IMR-90 (cell line): ENCODE data around the gene SNX3. TPM values are rescaled to one million over a fixed set of nuclear protein-coding genes. Genes with fewer than 3 reads are reported as not detected.

Experiments used
- ATAC-seq: fragments of 200-7000 bp; cut with Tn5 transposase; 2 replicates; pipeline ENCODE4 v1.9.1; 2020; ENCODE audit warnings: low read depth, mild to moderate bottlenecking, moderate library complexity
- BruUV-seq: library from RNA; stranded (reverse); fragments of 400-500 nt; replicated peaks from 2 replicates; lab custom pipeline; 2021; lab: Mats Ljungman, UMichigan
- CTCF ChIA-PET: fragments of 300-600 bp; formaldehyde crosslinking; extraction: SDS; loops from one replicate; lab custom pipeline; 2021; ENCODE audit warnings: antibody characterized with exemption; lab: Yijun Ruan, JAX
- POLR2A ChIA-PET: fragments of 300-600 bp; sonication (Branson Sonifier 250); formaldehyde crosslinking; loops from one replicate; lab custom pipeline; 2022; ENCODE audit warnings: antibody characterized with exemption; ENCODE audit not compliant: unreplicated experiment; lab: Charles Lee
- DNase-seq: peaks from one replicate; pipeline ENCODE4 v3.0.0; 2013
- H2AFZ ChIP-seq: replicated peaks from 2 replicates; pipeline ENCODE3; 2013; ENCODE audit warnings: low read length, mild to moderate bottlenecking; ENCODE audit not compliant: poor library complexity
- H2AK5ac ChIP-seq: 2 replicates; pipeline ENCODE4 v1.6.1; 2013; ENCODE audit warnings: low read depth, low read length, inconsistent platforms
- H2AK9ac ChIP-seq: replicated peaks from 2 replicates; pipeline ENCODE3; 2013; ENCODE audit warnings: mild to moderate bottlenecking, low read depth, low read length, moderate library complexity; ENCODE audit not compliant: poor library complexity
- H2BK120ac ChIP-seq: 2 replicates; pipeline ENCODE4 v1.6.1; 2013; ENCODE audit warnings: low read depth, low read length, inconsistent platforms
- H2BK15ac ChIP-seq: 3 replicates; pipeline ENCODE4 v1.6.1; 2013; ENCODE audit warnings: low read depth, low read length, inconsistent platforms
- H2BK20ac ChIP-seq: 2 replicates; pipeline ENCODE4 v1.6.1; 2013; ENCODE audit warnings: low read depth, mild to moderate bottlenecking, inconsistent platforms, low read length, moderate library complexity
- H2BK5ac ChIP-seq: 2 replicates; pipeline ENCODE4 v1.6.1; 2013; ENCODE audit warnings: mild to moderate bottlenecking, low read depth, low read length, inconsistent platforms; ENCODE audit not compliant: poor library complexity, severe bottlenecking
- H3K14ac ChIP-seq: replicated peaks from 2 replicates; pipeline ENCODE4 v1.6.1; 2013; ENCODE audit warnings: low read depth, low read length, inconsistent platforms
- H3K18ac ChIP-seq: 2 replicates; pipeline ENCODE4 v1.6.1; 2013; ENCODE audit warnings: low read depth, low read length, control low read depth
- H3K23ac ChIP-seq: 2 replicates; pipeline ENCODE4 v1.6.1; 2013; ENCODE audit warnings: low read depth, low read length, inconsistent platforms
- H3K27ac ChIP-seq: 2 replicates; pipeline ENCODE4 v1.5.1; 2013; ENCODE audit warnings: mild to moderate bottlenecking, control low read depth, low read length; ENCODE audit not compliant: insufficient read depth
- H3K27me3 ChIP-seq: 2 replicates; pipeline ENCODE4 v1.6.1; 2013; ENCODE audit warnings: low read length; ENCODE audit not compliant: control insufficient read depth, insufficient read depth
- H3K36me3 ChIP-seq: 2 replicates; pipeline ENCODE4 v1.6.1; 2013; ENCODE audit warnings: low read length, mixed read lengths; ENCODE audit not compliant: control insufficient read depth, insufficient read depth
- H3K4ac ChIP-seq: 2 replicates; pipeline ENCODE4 v1.6.1; 2013; ENCODE audit warnings: low read depth, low read length, inconsistent platforms
- H3K4me1 ChIP-seq: 2 replicates; pipeline ENCODE4 v1.6.1; 2013; ENCODE audit warnings: low read length, mixed read lengths; ENCODE audit not compliant: control insufficient read depth, insufficient read depth
- H3K4me2 ChIP-seq: 2 replicates; pipeline ENCODE4 v1.6.1; 2013; ENCODE audit warnings: low read depth, mild to moderate bottlenecking, control low read depth, low read length, moderate library complexity
- H3K4me3 ChIP-seq: 2 replicates; pipeline ENCODE4 v1.5.1; 2013; ENCODE audit warnings: low read depth, mild to moderate bottlenecking, control low read depth, low read length, moderate library complexity; ENCODE audit not compliant: insufficient read depth
- H3K56ac ChIP-seq: 2 replicates; pipeline ENCODE4 v1.6.1; 2013; ENCODE audit warnings: low read length, inconsistent platforms; ENCODE audit not compliant: insufficient read depth; ENCODE audit errors: extremely low read depth
- H3K79me1 ChIP-seq, 2 experiments: 2 replicates each; pipeline ENCODE4 v1.6.1; 2013; ENCODE audit warnings: low read length in 2 of 2, inconsistent platforms in 1 of 2, low read depth in 1 of 2
- H3K9ac ChIP-seq: 2 replicates; pipeline ENCODE4 v1.6.1; 2013; ENCODE audit warnings: low read depth, low read length, control low read depth
- H3K9me1 ChIP-seq: 2 replicates; pipeline ENCODE4 v1.6.1; 2013; ENCODE audit warnings: low read length, inconsistent platforms; ENCODE audit not compliant: insufficient read depth
- H3K9me3 ChIP-seq: 2 replicates; pipeline ENCODE4 v1.6.1; 2013; ENCODE audit warnings: low read length; ENCODE audit not compliant: control insufficient read depth, insufficient read depth
- H4K20me1 ChIP-seq: 2 replicates; pipeline ENCODE4 v1.6.1; 2013; ENCODE audit warnings: low read length, inconsistent platforms; ENCODE audit not compliant: insufficient read depth
- H4K5ac ChIP-seq: 2 replicates; pipeline ENCODE4 v1.6.1; 2013; ENCODE audit warnings: mild to moderate bottlenecking, low read depth, low read length, control low read depth
- H4K8ac ChIP-seq, 2 experiments: 2 replicates each; pipeline ENCODE4 v1.6.1; 2013; ENCODE audit warnings: low read depth in 2 of 2, low read length in 2 of 2, control low read depth in 1 of 2, inconsistent platforms in 1 of 2
- H4K91ac ChIP-seq: 2 replicates; pipeline ENCODE4 v1.6.1; 2013; ENCODE audit warnings: low read depth, low read length, inconsistent platforms; ENCODE audit not compliant: insufficient read depth
- CEBPB ChIP-seq: IDR thresholded peaks from 2 replicates; pipeline ENCODE4 v1.6.1; 2012; ENCODE audit warnings: low read depth, low read length, improper control_type of control experiment
- CHD1 ChIP-seq: IDR thresholded peaks from 2 replicates; pipeline ENCODE4 v1.6.1; 2012; ENCODE audit warnings: low read depth, low read length, improper control_type of control experiment
- CTCF ChIP-seq: conservative IDR thresholded peaks from 2 replicates; pipeline ENCODE4 v1.5.1; 2012; ENCODE audit warnings: mild to moderate bottlenecking, low read depth, low read length, improper control_type of control experiment
- MAFK ChIP-seq: IDR thresholded peaks from 2 replicates; pipeline ENCODE4 v1.6.1; 2012; ENCODE audit warnings: low read depth, low read length, improper control_type of control experiment
- MXI1 ChIP-seq: IDR thresholded peaks from 2 replicates; pipeline ENCODE4 v1.6.1; 2012; ENCODE audit warnings: low read depth, mild to moderate bottlenecking, low read length, moderate library complexity, borderline replicate concordance
- POLR2A ChIP-seq: IDR thresholded peaks from 2 replicates; pipeline ENCODE4 v1.6.1; 2012; ENCODE audit warnings: mild to moderate bottlenecking, low read depth, low read length
- RAD21 ChIP-seq: IDR thresholded peaks from 2 replicates; pipeline ENCODE4 v1.6.1; 2012; ENCODE audit warnings: low read length, improper control_type of control experiment
- WGBS, 2 experiments: methylation state at CpG; one replicate each; pipeline versions ENCODE4 v1.1.5 to v1.1.7; 2013; ENCODE audit warnings: missing lambda C conversion rate in 2 of 2; ENCODE audit not compliant: insufficient read length in 1 of 2; ENCODE audit errors: extremely low coverage in 2 of 2; 5-methylcytosine and 5-hydroxymethylcytosine counted together
- dilution Hi-C: fragments of 300-500 bp; cut with HindIII; formaldehyde crosslinking; loops from one replicate; pipeline ENCODE4 v1.14.3; 2018; ENCODE audit warnings: low sequenced_read_pairs; ENCODE audit not compliant: unreplicated experiment
- in situ Hi-C: fragments of 300-500 bp; cut with MboI; formaldehyde crosslinking; loops from 3 replicates; pipeline ENCODE4 v1.14.3; 2019; ENCODE audit warnings: low sequenced_read_pairs, inconsistent platforms, mixed read lengths
- intact Hi-C: fragments of 100-400 bp; cut with micrococcal nuclease; formaldehyde crosslinking; loops from 2 replicates; pipeline ENCODE4 v1.10.0; 2022
- polyA plus RNA-seq, 3 experiments: library from polyadenylated mRNA; depleted of rRNA; stranded (reverse); fragments of >200 nt; gene quantifications; 2 replicates each; pipeline ENCODE4 v1.2.3, GENCODE V29; 2012; ENCODE audit warnings: low replicate concordance in 1 of 3
- total RNA-seq: library from RNA; depleted of rRNA; stranded (reverse); fragments of >200 nt; gene quantifications from 2 replicates; pipeline ENCODE4 v1.2.3, GENCODE V29; 2012
- TF ChIP-seq, protein P1 (sequence below): fragments of 150-350 bp; IDR thresholded peaks from 2 replicates; pipeline ENCODE4 v1.6.1; 2017; ENCODE audit warnings: mild to moderate bottlenecking, antibody characterized with exemption, low read length, low read depth
- TF ChIP-seq, protein P2 (sequence below): fragments of 150-350 bp; IDR thresholded peaks from 2 replicates; pipeline ENCODE4 v1.6.1; 2016; ENCODE audit warnings: low read depth, mild to moderate bottlenecking, low read length, moderate library complexity, borderline replicate concordance

The SNX3 gene
- total and polyA plus RNA-seq, 2 of the 4 experiments (the other 2 are of a cell fraction), result 105 to 159 TPM

GRCh38 chr6:108171291-108171917 is 89.4 kb downstream of the SNX3 start:
- H3K4me1 ChIP-seq, result no peaks in the 10 kb centered on the region
- no peak overlapping the region for H3K14ac ChIP-seq
- 15% methylated on average over 7 of the region's 21 CpGs; no CpG with 5 or more reads in 1 of the 2 experiments for WGBS, 2 experiments
- H3K56ac ChIP-seq, result no peak overlapping the region
- H3K4ac ChIP-seq, result no peak overlapping the region
- H2AFZ ChIP-seq, result no peak overlapping the region
- TF ChIP-seq CEBPB, result no peak
- TF ChIP-seq, protein P1, sequence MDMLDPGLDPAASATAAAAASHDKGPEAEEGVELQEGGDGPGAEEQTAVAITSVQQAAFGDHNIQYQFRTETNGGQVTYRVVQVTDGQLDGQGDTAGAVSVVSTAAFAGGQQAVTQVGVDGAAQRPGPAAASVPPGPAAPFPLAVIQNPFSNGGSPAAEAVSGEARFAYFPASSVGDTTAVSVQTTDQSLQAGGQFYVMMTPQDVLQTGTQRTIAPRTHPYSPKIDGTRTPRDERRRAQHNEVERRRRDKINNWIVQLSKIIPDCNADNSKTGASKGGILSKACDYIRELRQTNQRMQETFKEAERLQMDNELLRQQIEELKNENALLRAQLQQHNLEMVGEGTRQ, result no peak
- TF ChIP-seq RAD21, result no peak
- TF ChIP-seq POLR2A, result no peak
- TF ChIP-seq, protein P2, sequence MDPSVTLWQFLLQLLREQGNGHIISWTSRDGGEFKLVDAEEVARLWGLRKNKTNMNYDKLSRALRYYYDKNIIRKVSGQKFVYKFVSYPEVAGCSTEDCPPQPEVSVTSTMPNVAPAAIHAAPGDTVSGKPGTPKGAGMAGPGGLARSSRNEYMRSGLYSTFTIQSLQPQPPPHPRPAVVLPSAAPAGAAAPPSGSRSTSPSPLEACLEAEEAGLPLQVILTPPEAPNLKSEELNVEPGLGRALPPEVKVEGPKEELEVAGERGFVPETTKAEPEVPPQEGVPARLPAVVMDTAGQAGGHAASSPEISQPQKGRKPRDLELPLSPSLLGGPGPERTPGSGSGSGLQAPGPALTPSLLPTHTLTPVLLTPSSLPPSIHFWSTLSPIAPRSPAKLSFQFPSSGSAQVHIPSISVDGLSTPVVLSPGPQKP, result no peak
- TF ChIP-seq CTCF, result no peak
- TF ChIP-seq MXI1, result no peak
- TF ChIP-seq MAFK, result no peak
- no peak for TF ChIP-seq CHD1
- H2AK5ac ChIP-seq, result no peak overlapping the region
- H3K4me2 ChIP-seq, result no peak overlapping the region
- no peaks in the 10 kb centered on the region for H3K79me1 ChIP-seq
- no peak overlapping the region for H2BK20ac ChIP-seq
- ATAC-seq, result no peak
- POLR2A ChIA-PET, result no interaction called here
- in situ Hi-C loops, result no loop called here
- CTCF ChIA-PET, result no interaction called here
- no peak overlapping the region for H2BK5ac ChIP-seq
- no peak overlapping the region for H2AK9ac ChIP-seq
- H3K23ac ChIP-seq, result no peak overlapping the region
- H3K27ac ChIP-seq, result no peak overlapping the region
- no TSS peak for BruUV-seq
- H3K9me1 ChIP-seq, result no peaks in the 10 kb centered on the region
- H3K18ac ChIP-seq, result no peak overlapping the region
- no peak overlapping the region for H4K91ac ChIP-seq
- H3K9me3 ChIP-seq, result peaks cover 20% of the 10 kb centered on the region
- no peak overlapping the region for H2BK15ac ChIP-seq
- dilution Hi-C loops, result no loop called here
- H3K36me3 ChIP-seq, result no peaks in the 10 kb centered on the region
- intact Hi-C loops, result no loop called here
- no peak overlapping the region for H2BK120ac ChIP-seq
- H4K8ac ChIP-seq, result no peak overlapping the region
- no peak for DNase-seq
- peaks cover 90% of the 10 kb centered on the region for H3K27me3 ChIP-seq
- H3K4me3 ChIP-seq, result no peak overlapping the region
- H3K9ac ChIP-seq, result no peak overlapping the region
- no peaks in the 10 kb centered on the region; the same call in 1 of the 2 replicates for H4K20me1 ChIP-seq
- no peak overlapping the region for H4K5ac ChIP-seq
